ENCODE data around the gene COG3. TPM values are rescaled to one million over a fixed set of nuclear protein-coding genes. Genes with fewer than 3 reads are reported as not detected.

COG3 gene
- total and polyA plus RNA-seq, 2 of the 13 experiments (the other 11 are each of a cell fraction or from before 2014, with no cell fraction given) = 37.8 to 47.5 TPM

DNA sequence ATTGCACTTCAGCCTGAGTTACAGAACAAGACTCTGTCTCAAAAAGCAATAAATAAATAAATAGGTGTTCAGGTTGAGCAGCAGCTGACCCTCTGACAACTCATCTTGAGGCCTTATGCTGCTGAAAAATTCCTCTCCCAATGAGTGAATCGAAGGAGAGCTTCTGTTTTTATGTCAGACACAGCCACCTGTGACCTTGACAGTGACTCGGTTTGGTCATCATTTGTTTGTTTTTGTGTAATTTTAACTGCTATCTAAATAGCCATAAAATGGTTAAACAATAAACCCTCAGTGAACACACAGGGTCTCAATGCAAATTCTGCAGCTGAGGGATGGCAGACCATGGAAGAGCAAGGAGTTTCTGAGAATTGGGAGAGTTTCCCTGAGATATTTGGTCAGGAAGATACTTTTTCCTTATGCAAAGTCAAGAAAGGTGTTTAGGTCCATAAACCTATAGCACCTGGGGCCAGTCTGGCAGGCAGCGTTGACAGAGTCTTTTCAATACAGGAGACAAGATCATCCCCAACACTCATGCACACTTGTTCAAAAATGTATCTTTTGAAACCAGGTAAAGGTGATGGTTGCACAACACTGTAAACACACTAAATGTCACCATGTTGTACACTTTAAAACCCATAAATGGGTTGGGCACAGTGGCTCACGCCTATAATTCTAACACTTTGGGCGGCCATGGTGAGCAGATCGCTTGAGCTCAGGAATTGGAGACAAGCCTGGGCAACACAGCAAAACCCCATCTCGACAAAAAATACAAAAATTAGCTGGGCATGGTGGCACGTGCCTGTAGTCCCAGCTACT, 30.0 kb upstream of the COG3 start (continued):
- TF ChIP-seq, protein P1, sequence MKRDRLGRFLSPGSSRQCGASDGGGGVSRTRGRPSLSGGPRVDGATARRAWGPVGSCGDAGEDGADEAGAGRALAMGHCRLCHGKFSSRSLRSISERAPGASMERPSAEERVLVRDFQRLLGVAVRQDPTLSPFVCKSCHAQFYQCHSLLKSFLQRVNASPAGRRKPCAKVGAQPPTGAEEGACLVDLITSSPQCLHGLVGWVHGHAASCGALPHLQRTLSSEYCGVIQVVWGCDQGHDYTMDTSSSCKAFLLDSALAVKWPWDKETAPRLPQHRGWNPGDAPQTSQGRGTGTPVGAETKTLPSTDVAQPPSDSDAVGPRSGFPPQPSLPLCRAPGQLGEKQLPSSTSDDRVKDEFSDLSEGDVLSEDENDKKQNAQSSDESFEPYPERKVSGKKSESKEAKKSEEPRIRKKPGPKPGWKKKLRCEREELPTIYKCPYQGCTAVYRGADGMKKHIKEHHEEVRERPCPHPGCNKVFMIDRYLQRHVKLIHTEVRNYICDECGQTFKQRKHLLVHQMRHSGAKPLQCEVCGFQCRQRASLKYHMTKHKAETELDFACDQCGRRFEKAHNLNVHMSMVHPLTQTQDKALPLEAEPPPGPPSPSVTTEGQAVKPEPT (CRISPR knock-in tag; IDR thresholded peaks at IDR 0.05; ENCODE audit: low read depth) = no peak
- TF ChIP-seq, protein P2, sequence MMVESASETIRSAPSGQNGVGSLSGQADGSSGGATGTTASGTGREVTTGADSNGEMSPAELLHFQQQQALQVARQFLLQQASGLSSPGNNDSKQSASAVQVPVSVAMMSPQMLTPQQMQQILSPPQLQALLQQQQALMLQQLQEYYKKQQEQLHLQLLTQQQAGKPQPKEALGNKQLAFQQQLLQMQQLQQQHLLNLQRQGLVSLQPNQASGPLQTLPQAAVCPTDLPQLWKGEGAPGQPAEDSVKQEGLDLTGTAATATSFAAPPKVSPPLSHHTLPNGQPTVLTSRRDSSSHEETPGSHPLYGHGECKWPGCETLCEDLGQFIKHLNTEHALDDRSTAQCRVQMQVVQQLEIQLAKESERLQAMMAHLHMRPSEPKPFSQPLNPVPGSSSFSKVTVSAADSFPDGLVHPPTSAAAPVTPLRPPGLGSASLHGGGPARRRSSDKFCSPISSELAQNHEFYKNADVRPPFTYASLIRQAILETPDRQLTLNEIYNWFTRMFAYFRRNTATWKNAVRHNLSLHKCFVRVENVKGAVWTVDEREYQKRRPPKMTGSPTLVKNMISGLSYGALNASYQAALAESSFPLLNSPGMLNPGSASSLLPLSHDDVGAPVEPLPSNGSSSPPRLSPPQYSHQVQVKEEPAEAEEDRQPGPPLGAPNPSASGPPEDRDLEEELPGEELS (CRISPR knock-in tag; IDR thresholded peaks at IDR 0.05) = peak; percentile 70
- TF ChIP-seq ZNF547 (CRISPR knock-in tag; IDR thresholded peaks at IDR 0.05) = no peak
- TF ChIP-seq, protein P3, sequence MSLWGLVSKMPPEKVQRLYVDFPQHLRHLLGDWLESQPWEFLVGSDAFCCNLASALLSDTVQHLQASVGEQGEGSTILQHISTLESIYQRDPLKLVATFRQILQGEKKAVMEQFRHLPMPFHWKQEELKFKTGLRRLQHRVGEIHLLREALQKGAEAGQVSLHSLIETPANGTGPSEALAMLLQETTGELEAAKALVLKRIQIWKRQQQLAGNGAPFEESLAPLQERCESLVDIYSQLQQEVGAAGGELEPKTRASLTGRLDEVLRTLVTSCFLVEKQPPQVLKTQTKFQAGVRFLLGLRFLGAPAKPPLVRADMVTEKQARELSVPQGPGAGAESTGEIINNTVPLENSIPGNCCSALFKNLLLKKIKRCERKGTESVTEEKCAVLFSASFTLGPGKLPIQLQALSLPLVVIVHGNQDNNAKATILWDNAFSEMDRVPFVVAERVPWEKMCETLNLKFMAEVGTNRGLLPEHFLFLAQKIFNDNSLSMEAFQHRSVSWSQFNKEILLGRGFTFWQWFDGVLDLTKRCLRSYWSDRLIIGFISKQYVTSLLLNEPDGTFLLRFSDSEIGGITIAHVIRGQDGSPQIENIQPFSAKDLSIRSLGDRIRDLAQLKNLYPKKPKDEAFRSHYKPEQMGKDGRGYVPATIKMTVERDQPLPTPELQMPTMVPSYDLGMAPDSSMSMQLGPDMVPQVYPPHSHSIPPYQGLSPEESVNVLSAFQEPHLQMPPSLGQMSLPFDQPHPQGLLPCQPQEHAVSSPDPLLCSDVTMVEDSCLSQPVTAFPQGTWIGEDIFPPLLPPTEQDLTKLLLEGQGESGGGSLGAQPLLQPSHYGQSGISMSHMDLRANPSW (CRISPR knock-in tag; IDR thresholded peaks at IDR 0.05; ENCODE audit: borderline replicate concordance) = no peak
- TF ChIP-seq HES4 (CRISPR knock-in tag; IDR thresholded peaks at IDR 0.05; ENCODE audit: borderline replicate concordance) = no peak
- TF ChIP-seq MEF2D (CRISPR knock-in tag; IDR thresholded peaks at IDR 0.05) = no peak
- no peak for TF ChIP-seq HOXA5 (CRISPR knock-in tag; IDR thresholded peaks at IDR 0.05)
- TF ChIP-seq ISL2 (CRISPR knock-in tag; IDR thresholded peaks at IDR 0.05) = peak; percentile 40; the same call in 1 of the 2 replicates
- no peak for TF ChIP-seq CENPX (CRISPR knock-in tag; IDR thresholded peaks at IDR 0.05)
- TF ChIP-seq SKI (IDR thresholded peaks at IDR 0.05; ENCODE audit: partially characterized antibody) = peak; percentile 87
- TF ChIP-seq TOE1 (CRISPR knock-in tag; IDR thresholded peaks at IDR 0.05) = no peak
- TF ChIP-seq GATA4 (IDR thresholded peaks at IDR 0.05; ENCODE audit: borderline replicate concordance, low read depth) = peak; percentile 18; the same call in 1 of the 2 replicates
- no peak for TF ChIP-seq ZNF530 (CRISPR knock-in tag; IDR thresholded peaks at IDR 0.05; ENCODE audit: low read depth)
- peak; percentile 38; the same call in 1 of the 2 replicates for TF ChIP-seq TBX2 (CRISPR knock-in tag; IDR thresholded peaks at IDR 0.05; ENCODE audit: borderline replicate concordance)
- no peak for TF ChIP-seq ZNF564 (CRISPR knock-in tag; IDR thresholded peaks at IDR 0.05)
- TF ChIP-seq ZNF20 (CRISPR knock-in tag; IDR thresholded peaks at IDR 0.05) = no peak
- peak; percentile 72; the same call in 1 of the 2 replicates for TF ChIP-seq CREM (IDR thresholded peaks at IDR 0.05)
- TF ChIP-seq CREM (CRISPR knock-in tag; IDR thresholded peaks at IDR 0.05) = no peak
- TF ChIP-seq HIVEP1 (CRISPR knock-in tag; IDR thresholded peaks at IDR 0.05) = no peak
- peak in 1 of 2 experiments; percentile 72; a peak in 2 of 4 replicates for TF ChIP-seq EP300 (IDR thresholded peaks at IDR 0.05; ENCODE audit: low read depth in 2 of 2, low read length in 2 of 2)
- TF ChIP-seq EP300 (CRISPR knock-in tag; IDR thresholded peaks at IDR 0.05; ENCODE audit: borderline replicate concordance) = peak; percentile 57; the same call in 1 of the 2 replicates
- TF ChIP-seq, protein P4, sequence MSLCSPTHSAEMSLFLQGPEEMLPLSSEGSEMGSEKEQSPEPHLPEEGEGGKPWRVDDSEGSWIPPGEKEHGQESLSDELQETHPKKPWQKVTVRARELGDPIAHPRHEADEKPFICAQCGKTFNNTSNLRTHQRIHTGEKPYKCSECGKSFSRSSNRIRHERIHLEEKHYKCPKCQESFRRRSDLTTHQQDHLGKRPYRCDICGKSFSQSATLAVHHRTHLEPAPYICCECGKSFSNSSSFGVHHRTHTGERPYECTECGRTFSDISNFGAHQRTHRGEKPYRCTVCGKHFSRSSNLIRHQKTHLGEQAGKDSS (CRISPR knock-in tag; IDR thresholded peaks at IDR 0.05; ENCODE audit: borderline replicate concordance, low read depth) = no peak
- no peak for TF ChIP-seq FOXO1 (CRISPR knock-in tag; IDR thresholded peaks at IDR 0.05)
